PFSK-1 (cell line): ENCODE data around the gene CLIP3.

ENCODE experiments used
- POLR2AphosphoS5 ChIP-seq: IDR thresholded peaks from 2 replicates; pipeline ENCODE4 v1.6.1; 2012; ENCODE audit warnings: low read depth, mild to moderate bottlenecking, control low read depth, low read length, moderate library complexity
- TAF1 ChIP-seq: IDR thresholded peaks from 2 replicates; pipeline ENCODE4 v1.6.1; 2012; ENCODE audit warnings: low read length, control low read depth, borderline replicate concordance; ENCODE audit not compliant: insufficient read depth

- TF ChIP-seq TAF1 (no peak), POLR2AphosphoS5 (no peak)
Observed at GRCh38 chr19:35978271-35978670, 54.4 kb downstream of the CLIP3 start.
